Stimulated activated CD8-positive, alpha-beta memory T cell treated with anti-CD3 and anti-CD28 coated beads, Interleukin-4, amount 100 ng/mL, for 4 hours (primary cell): ENCODE results near the gene IQCH.

Experiments
- DNase-seq, 2 donors: peaks; one replicate each; pipeline ENCODE4 v3.0.0-alpha.2; 2020; ENCODE audit warnings: low read depth in 2 of 2, low spot score in 1 of 2

The IQCH gene

DNA sequence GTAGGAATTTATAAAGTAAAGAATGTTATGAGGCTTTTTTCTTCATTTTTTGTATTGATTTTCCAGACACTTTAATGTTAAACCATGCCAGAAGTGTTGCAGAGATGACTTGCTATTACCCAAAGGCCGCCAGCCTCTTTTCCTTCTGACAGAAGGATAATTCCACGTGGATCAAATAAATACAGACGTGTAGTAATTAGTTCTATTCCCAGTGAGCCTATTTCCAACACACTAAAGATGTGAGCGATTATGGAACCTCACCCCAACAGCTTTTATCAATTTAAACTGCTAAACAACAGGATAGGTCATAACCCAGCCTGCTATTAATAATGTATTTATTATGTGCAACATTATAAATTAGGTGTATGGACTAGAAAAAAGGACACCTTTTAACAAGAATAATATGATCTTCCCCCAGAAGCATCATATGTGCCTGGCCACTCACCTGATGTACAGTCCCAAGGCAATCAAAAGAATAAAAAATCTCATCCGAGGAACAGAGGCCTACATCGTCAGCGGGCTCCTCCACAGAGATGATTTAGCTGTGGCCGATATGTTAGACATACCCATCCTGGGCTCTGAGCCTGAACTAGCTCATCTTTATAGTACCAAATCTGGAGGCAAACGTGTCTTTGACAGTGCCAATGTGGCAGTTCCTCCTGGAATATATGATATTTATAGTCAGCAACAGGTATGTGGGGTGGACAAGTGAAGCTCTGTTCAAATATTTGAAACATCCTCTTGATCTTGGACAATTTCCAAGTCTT, 140.5 kb downstream of the IQCH start:
- DNase-seq, result no peak

DNA sequence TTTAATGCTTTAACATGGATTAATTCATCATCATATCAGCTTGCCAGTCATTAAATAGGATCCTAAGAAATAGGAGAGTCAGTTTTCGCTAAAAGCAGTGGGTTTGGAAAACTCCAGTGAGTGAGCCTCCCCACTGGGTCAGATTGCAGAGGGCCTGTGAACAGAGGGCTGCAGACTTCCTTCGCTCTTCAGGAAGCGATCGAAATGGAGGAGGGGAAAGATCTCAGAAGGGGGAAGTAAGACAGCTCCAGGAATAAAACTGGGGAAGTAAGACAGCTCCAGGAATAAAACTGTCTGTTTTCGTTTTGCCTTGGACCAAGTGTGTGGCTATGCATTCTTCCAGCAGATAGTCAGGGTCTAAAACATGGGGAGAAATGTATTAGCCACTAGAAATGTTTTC, 141.5 kb downstream of the IQCH start:
- no peak for DNase-seq

DNA sequence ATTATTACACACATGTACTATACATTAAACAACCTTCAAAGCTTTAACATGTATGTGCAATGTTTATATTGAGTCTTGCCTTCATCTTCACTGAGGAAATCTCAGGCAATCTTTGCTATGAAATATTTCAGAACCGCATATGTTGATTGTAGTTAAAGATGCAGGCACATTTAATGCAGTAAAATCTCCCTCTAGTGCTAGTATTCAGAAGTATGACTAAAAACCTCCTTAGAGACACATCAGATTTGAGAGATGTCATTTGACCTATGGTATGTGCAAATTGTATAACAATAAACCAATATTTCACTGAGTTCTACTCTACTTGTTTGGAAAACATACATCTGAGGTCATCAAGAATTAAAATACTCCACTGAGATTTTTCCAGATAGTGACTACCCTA, 142.6 kb downstream of the IQCH start:
- DNase-seq, result no peak

DNA sequence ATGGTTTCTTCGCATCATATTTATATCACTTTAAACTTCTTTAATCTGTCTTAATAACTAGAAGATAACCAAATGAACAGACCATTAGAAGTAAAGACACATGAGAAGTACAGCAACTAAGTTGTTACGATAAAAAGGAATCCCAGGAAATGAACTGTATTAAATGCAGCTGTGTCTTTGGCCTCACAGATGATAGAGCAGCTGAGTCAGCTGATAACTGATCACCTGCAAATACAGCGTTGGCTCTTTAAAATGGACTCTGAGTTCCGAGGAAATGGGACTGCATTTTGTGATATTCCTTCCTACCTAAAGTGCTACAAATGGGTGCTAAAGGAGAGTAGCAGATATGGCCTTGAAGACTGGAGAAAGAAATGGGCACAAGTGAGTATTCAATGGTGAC, 145.3 kb downstream of the IQCH start:
- no peak for DNase-seq

DNA sequence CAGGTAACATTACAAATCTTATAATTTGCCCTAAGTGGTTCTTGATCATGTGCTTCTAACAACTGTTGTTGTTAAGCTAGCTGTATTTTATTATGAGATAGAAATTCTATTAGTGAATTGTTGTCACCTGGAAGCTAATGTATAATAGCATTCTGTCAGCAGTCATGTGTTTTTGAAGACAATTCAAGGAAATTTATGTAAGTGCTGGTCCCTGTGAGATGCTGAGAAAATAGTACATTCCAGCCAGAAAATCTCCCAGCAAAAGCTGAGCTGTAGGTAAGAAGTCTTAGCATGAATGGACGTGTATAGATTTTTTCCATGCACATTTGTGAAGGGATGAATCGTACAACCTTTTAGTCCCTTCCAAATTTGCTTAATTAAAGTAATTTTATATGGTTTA, 146.3 kb downstream of the IQCH start:
- no peak for DNase-seq

DNA sequence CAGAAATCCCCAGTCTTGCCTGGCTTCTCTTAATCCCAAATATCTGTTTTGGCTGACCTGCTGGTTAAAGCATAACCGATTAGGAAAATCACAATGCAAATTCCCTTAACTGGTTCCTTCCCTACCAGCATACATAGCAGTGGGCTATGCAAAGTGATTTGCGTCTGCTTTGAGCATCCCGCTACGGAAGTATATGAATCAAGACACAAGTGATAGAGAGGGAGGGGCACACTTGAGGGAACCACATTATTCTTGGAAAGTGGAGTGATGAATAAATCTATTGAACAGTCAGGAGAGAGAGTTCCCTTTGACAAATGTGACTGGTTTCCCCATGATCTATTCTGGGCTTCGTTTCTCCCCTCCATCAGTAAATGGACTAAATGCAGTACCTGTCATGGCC, 146.8 kb downstream of the IQCH start:
- DNase-seq, result no peak

DNA sequence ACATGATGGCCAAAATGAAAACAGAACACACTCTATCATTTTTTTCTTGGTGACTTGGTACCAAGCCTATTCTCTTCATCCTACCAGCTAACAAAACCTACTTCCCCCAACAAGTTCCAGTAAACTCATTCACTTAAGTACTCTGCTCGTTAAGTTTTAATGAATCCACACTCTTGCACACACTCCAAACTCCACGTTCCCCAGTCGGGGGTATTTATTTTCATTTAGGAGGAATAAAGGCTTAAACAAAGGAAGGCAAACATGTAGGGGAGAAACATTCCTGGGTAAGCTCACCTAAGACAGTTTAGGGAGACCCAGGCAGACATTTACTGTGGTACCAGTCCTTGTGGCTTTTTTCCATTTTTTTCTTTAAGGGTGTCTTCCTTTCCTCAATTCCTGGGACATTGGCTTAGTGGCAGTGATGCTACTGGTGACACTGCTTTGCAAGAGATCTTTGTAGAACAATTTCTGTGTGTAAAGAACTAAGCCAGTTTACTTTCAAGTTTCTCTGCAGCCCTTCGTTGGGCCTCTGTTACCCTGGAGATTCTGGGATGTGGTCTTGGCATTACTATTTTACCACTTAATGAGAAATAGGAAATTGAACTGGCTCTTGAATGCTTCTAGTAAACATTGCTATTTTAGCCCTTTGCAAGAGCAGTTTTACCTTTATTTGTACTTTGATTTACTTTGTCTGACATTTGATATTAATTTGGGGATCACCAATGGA, 149.0 kb downstream of the IQCH start:
- no peak for DNase-seq

DNA sequence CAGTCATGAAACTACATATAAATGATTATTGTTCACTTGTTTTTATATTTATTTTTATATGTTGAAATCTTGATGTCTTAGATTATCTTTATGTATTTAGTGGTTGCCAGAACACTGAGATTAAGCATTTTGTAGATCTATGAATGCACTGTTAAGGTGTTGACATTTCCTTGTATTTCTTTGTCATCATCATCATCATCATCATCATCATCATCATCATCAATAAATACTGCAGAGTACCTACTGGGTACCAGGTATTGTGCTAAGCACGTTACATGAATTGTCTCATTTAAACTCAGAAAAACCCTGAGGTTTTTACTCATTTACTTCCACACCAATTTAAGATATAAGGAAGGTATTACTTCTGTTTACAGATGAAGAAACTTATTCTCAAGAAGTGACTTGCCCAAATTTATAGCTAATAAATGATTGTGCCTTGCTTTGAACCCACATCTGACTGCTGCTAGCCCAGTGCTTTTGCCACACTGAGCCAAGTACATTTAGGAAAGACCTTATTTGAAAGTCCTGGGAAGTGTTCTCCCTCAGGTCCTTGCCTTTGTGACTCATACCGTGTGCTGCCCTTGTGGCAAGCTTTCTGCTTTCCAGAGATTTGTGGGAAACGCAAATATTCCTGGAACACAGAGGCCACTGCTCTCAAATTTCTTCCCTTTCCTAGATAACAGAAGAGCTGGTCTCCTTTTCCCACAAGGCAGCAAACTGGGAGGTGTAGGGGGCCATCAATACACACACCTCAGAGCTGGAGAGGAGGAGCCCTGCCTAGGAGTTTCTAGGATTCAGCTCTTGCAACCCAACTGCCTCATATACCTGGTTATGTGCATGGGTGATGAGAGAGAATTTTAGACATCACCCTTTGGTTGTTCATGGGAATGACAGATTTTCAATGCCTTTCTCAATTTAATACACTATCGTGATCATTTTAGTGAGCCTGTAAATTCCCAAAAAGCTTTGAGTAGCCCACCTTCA, 150.9 kb downstream of the IQCH start:
- no peak for DNase-seq

DNA sequence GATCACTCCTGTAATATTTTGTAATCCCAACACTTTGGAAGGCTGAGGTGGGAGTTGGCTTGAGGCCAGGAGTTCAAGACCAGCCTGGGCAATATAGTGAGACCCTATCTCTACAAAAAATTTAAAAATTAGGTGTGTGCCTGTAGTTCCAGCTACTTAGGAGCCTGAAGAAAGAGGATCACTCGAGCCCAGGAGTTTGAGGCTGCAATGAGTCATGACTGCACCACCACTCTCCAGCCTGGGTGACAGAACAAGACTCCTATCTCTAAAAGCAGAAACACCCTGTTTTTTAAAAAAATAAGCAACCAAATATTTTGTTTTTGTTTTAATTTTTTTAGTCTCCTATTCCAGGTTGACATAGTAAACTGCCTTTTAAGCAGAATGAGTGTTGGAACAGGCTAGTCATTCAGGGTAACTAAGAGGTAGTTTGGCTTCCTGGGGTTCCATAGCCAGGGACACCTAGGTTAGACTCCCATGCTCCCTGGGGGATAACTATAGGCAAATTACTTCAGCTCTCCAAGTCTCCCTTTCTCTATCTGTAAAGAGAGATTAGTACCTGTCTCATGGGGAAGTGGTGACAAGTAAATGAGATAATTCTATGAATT, 151.8 kb downstream of the IQCH start:
- no peak for DNase-seq

DNA sequence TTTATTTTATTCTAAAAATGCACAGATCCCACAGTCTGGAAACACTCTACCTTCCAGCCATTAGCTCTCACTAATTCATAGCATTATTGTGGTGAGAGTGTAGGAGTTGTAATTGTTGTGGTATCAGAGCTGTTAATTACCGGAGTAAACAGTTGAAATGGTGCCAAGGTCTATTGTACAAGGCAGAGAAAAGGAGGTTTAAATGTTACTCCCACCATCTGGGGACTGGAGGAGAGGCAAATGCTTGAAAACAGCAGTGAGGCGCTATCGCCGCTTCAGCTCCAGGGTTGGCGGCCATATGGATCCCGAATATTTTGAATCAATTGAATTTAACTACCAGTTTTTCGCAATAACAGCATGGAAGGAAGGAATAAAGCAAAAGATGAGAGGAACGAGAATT, 153.2 kb downstream of the IQCH start:
- DNase-seq, result no peak

DNA sequence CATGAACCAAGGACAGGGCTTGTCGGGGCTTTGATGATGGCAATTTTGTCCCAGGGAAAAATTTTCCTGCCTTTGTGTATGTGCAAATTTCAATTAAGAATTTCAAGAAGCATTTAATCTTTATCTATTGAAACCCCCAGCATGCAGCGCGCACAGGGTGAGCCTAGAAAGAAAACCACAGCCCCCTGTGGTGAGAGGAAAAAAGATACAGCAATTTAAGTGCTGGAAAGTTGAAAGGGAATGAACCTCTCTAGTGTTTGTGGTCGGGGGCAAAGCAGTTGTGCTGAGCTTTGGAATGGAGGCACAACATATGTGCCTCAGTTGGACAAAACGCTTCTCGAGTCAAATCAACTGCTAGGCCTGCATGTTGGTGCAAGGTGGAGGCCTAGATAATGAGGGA, 154.6 kb downstream of the IQCH start:
- DNase-seq, result no peak

DNA sequence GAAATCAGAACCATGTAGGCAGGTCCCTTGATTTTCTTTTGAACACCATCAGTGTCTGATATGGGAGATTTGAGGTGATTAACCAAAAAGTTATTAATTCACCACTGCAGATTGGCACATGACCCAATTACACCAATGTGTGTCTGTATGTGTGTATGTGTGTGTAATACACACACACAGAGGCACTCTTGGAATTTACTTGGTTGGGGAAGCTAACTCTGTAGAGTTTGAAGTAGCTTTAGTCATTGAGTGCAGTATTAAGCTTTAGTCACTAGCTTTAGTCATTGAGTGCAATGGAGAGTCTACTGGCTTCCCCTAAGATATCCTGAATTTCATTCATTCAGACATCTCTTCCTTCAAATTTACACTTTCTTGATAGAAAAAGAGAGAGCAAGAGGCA, 156.9 kb downstream of the IQCH start:
- no peak for DNase-seq

DNA sequence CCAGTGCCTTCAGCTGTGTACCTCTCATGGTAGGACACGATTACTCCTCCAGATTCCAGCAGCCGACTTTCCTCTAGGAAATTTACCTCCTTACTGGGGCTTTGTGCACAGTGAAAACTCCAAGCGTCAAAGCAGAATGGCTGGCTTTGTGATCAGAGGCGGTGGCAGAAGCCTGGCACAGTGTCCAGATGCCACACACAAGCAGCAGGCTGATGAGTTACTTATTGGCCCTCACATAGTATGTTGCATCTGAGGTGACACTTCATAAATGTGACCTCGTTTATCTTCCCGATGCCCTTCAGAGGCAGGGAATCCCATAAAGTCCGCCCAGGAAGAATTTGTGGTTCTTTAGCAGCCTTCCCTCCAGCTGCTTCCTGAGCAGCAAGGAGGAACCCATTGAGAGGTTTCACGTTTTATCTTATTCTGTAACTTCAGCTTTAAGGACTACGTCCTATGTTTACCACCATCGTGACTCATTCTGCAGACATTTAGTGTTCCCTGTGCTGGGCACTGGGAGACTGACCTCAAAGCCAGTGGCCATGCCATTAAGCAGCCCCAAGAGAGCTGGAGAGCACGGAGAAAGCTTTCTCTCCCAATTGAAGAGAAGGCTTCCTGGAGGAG, 159.3 kb downstream of the IQCH start:
- DNase-seq, result no peak

DNA sequence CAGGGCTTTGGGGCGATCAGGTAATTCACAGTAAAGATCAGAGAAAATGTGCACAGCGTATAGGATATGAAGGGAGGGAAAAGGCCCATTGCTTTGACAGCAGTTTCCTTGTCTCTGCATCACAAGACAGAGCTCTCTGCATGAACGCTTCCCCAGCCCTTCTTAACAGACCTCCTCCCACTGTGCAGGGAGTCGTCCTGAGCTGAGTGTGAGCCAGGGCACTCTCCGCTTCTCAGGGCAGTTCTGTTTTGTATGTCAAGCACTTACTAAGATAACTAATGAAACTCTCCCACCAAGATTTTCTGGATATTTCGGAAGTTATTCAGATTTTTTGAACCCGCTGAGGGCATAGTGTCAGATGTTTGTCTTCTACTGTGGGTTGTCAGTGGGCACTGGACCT, 160.6 kb downstream of the IQCH start:
- DNase-seq, result no peak

DNA sequence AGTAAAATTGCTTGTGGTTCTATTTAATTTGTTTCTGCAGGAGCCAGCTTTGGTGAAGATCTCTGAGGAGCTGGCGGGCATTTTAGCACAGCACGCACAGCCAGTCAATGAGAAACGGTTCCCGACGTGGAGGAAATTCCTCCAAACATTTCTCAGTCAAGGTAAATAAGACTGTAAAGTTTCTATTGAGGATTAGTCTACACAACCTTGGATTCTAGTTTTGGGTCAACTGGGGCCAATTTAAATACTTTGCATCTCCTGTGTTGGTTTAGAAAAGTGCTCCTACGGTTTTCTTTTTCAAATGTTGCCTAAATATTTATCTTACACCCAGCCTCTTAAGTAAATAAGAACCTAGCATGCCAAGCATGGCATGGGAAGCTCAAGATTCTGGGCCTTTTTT, 162.3 kb downstream of the IQCH start:
- DNase-seq, result no peak

DNA sequence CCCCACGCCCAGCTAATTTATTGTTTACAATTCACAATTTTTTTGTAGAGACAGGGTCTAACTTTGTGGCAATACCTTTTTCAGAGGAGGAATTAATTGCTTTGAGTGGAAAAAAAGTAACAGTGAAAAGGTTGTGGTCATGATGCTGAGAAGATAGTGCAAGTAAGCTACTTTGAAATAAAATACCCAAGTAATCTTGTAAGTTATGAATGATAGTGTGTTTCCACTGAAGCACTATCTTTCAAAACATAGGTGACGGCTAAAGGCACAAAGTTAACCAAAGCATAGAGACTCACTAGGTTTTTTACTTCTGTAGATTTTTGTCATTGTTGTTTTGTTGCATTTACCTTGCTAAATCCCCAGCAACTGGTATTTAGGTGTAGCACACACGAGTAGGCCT, 165.1 kb downstream of the IQCH start:
- DNase-seq, result no peak

DNA sequence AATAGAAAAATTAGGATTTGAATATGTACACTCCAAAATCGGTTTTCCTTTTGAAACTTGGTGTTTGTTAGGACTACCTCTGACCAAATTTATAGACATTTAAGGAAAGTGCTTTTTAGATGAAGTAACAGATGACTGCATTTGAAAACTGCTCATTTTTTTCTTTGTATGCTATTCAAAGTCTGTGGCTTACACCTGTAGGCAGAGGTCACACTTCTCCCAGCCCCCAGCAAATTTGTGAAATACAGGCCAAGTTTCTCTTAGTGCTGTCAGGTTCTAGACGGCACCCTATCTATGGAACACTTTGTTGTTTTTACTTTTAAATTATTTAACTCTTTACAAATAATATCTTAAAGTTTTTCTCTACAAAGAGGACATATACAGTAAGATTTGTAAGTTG, 165.6 kb downstream of the IQCH start:
- no peak for DNase-seq

DNA sequence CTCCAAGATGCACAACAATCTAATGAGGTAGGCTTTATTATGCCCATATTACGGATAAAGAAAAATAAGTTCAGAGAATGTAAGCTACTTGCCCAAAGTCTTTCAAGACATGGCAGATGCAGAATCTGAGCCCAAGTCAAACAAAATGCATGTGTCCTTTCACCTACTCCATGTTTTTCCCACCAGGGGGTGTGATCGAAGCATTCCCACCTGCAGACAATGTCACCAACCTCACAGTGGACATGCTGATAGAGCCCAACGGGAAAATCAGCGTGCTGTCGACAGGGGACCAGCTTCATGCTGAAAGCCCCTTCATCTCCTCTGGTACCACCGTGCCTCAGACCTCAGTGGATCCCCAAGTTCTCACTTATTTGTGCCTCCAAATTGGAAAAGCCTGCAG, 166.5 kb downstream of the IQCH start:
- no peak for DNase-seq

DNA sequence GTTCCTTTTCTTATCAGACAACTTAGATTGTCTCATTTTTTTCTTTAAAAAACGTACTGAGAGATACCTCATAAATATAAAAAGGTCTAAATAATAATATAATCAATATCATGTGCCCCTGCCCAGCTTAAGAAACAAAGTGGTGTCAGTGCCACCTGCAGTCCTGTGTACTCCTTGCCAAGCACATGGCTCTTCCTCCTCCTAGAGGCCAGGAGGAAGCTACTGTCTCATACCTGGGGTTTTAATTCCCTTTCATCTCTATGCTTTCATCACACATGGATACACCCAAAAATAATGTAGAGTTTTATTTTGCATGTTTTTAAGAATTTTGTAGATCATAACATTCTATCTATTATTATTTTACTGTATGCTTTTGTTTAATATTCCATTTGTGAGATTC, 167.7 kb downstream of the IQCH start:
- DNase-seq, result no peak

DNA sequence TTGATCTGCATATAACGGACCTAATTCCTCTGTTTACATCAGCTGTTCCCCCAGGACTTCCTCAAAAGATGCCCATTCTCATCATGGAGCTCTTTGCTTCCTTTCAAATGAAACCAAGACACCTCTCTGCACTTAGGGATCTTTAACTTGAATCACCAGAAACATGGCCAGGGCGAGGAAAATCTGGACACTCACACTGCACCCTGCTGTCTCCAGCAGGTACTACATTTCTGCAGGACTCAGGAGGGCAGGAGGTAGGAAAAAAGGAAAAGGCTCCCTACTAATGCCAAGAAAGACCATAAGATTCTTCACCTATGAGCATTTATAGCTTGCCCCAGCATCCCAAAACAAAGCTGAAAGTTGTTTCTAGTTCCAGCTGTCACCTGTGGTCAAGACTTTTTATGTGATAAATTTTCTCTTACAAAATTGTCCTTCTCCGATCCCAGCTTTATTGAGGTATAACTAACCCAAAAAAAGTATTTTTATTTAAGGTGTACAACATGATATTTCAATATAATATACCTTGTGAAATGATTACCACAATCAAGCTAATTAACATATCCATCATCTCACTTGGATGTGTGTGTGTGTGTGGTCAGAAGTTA, 179.0 kb downstream of the IQCH start:
- no peak for DNase-seq
